Keratinocyte (primary cell): ENCODE measurements around the gene ATF6.

Source experiments
- CTCF ChIP-seq, 3 experiments: IDR thresholded peaks in 1 of 3; conservative IDR thresholded peaks in 1 of 3; optimal IDR thresholded peaks in 1 of 3; 2 replicates in 2 of 3; 3 replicates in 1 of 3; pipeline versions ENCODE3 to v1.5.1; 2011; ENCODE audit warnings: low read length in 3 of 3, mild to moderate bottlenecking in 3 of 3, moderate library complexity in 2 of 3, control low read depth in 1 of 3, inconsistent platforms in 1 of 3; ENCODE audit not compliant: insufficient read depth in 2 of 3; ENCODE audit errors: extremely low read depth in 1 of 3
- EZH2 ChIP-seq: IDR thresholded peaks from one replicate; pipeline ENCODE4 v1.6.1; 2012; ENCODE audit warnings: inconsistent platforms, mild to moderate bottlenecking, low read length, moderate library complexity

GRCh38 chr1:162009501-162010174, 243.5 kb downstream of the ATF6 start:
- TF ChIP-seq CTCF (optimal IDR thresholded peaks at IDR 0.05 in 1 of 3, IDR thresholded peaks at IDR 0.05 in 1 of 3, conservative IDR thresholded peaks at IDR 0.05 in 1 of 3; ENCODE audit: extremely low read depth in 1 of 3, insufficient read depth in 2 of 3, low read length in 3 of 3) (no peak), EZH2 (no peak)
